ENCODE data around the gene PTPRK. TPM values are rescaled to one million over a fixed set of nuclear protein-coding genes. Genes with fewer than 3 reads are reported as not detected.

Gene PTPRK
- total RNA-seq, 2 donors from 2014 or later: 33.7 to 36.0 TPM

- ATAC-seq (ENCODE audit: insufficient number of reproducible peaks, low FRiP score, low read depth): no peak
- H3K27ac ChIP-seq: no peak overlapping the region
- H3K9me3 ChIP-seq: no peaks in the 10 kb centered on the region
- TF ChIP-seq, protein P1, sequence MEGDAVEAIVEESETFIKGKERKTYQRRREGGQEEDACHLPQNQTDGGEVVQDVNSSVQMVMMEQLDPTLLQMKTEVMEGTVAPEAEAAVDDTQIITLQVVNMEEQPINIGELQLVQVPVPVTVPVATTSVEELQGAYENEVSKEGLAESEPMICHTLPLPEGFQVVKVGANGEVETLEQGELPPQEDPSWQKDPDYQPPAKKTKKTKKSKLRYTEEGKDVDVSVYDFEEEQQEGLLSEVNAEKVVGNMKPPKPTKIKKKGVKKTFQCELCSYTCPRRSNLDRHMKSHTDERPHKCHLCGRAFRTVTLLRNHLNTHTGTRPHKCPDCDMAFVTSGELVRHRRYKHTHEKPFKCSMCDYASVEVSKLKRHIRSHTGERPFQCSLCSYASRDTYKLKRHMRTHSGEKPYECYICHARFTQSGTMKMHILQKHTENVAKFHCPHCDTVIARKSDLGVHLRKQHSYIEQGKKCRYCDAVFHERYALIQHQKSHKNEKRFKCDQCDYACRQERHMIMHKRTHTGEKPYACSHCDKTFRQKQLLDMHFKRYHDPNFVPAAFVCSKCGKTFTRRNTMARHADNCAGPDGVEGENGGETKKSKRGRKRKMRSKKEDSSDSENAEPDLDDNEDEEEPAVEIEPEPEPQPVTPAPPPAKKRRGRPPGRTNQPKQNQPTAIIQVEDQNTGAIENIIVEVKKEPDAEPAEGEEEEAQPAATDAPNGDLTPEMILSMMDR (IDR thresholded peaks at IDR 0.05): no peak
- no peak for DNase-seq (ENCODE audit: low spot score)
- no peak overlapping the region for H3K4me3 ChIP-seq
- no peaks in the 10 kb centered on the region for H3K27me3 ChIP-seq (replicated peaks; ENCODE audit: insufficient read depth)
- H3K36me3 ChIP-seq: no peaks in the 10 kb centered on the region
- no peaks in the 10 kb centered on the region for H3K4me1 ChIP-seq (ENCODE audit: control insufficient read depth in 1 of 2, low read depth in 2 of 2)
Observed at GRCh38 chr6:128200789-128201188, 319.6 kb downstream of the PTPRK start.

DNA sequence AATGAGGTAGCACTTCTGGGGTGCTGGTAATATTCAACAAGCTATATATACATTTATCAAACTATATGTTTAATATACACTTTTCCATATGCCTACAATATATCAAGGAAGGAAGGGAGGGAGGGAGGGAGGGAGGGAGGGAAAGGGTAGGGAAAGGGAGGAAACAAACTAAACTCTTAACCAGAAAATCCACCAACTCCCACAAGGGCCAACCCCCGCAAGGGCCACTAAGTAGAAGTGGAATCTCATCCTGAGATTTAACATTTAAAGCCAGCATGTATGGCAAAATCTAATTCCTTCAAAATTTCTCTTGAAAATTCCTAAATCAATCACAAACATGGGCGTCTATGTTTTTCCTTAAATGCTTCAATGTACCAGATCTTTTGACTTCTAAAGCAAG, 320.9 kb downstream of the PTPRK start:
- Histone ChIP-seq H3K27ac (no peak overlapping the region), H3K4me1 (ENCODE audit: control insufficient read depth in 1 of 2, low read depth in 2 of 2) (no peaks in the 10 kb centered on the region), H3K36me3 (no peaks in the 10 kb centered on the region), H3K4me3 (no peak overlapping the region), H3K9me3 (no peaks in the 10 kb centered on the region), H3K27me3 (replicated peaks; ENCODE audit: insufficient read depth) (no peaks in the 10 kb centered on the region)
- no peak for DNase-seq (ENCODE audit: low spot score)
- TF ChIP-seq, protein P1 (IDR thresholded peaks at IDR 0.05): no peak
- no peak for ATAC-seq (ENCODE audit: insufficient number of reproducible peaks, low FRiP score, low read depth)

DNA sequence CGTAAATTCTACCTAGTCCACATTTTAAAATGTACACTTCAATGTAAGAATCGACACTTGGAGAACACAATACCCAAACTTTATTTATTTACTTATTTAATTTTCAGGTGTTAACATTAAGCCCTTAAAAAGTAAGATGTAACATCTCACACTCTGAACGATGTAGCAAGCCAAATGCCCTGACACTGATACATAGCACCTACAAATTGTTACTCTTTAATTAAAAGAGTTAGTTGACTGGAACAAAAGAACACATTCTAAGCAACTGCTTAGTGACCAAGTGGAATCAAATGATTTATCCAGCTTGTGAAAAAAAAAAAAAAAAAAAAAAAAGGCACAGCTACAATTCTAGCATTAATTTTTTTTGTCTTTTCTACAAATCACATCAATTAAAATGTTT, 327.4 kb downstream of the PTPRK start:
- no peak overlapping the region for H3K27ac ChIP-seq
- ATAC-seq (ENCODE audit: insufficient number of reproducible peaks, low FRiP score, low read depth) (no peak), DNase-seq (ENCODE audit: low spot score) (no peak)
- H3K4me1 ChIP-seq (ENCODE audit: control insufficient read depth in 1 of 2, low read depth in 2 of 2): no peaks in the 10 kb centered on the region
- H3K4me3 ChIP-seq: no peak overlapping the region
- H3K36me3 ChIP-seq: no peaks in the 10 kb centered on the region
- TF ChIP-seq, protein P1 (IDR thresholded peaks at IDR 0.05): no peak
- no peaks in the 10 kb centered on the region for H3K27me3 ChIP-seq (replicated peaks; ENCODE audit: insufficient read depth)
- H3K9me3 ChIP-seq: no peaks in the 10 kb centered on the region

DNA sequence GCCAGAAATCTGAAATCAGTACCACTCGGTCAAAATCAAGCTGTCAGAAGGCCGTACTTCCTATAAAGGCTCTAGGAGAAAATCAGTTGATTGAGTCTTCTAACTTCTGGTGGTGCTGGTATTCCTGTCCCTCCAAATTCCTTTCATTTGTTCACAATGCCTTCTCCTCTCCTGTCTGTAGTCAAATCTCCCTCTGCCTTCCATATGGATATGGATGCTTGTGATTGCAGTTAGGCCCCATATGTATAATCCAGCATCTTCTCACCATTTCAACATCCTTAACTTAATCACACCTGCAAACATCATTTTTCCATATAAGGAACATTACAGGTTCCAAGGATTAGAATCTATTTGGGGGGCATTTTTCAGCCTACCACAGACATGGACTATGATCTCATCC, 331.7 kb downstream of the PTPRK start:
- TF ChIP-seq, protein P1 (IDR thresholded peaks at IDR 0.05): no peak
- ATAC-seq (ENCODE audit: insufficient number of reproducible peaks, low FRiP score, low read depth): no peak
- no peak overlapping the region for H3K4me3 ChIP-seq
- no peak for DNase-seq (ENCODE audit: low spot score)
- no peaks in the 10 kb centered on the region for H3K9me3 ChIP-seq
- no peak overlapping the region for H3K27ac ChIP-seq
- no peaks in the 10 kb centered on the region for H3K4me1 ChIP-seq (ENCODE audit: control insufficient read depth in 1 of 2, low read depth in 2 of 2)
- H3K27me3 ChIP-seq (replicated peaks; ENCODE audit: insufficient read depth): no peaks in the 10 kb centered on the region
- no peaks in the 10 kb centered on the region for H3K36me3 ChIP-seq

DNA sequence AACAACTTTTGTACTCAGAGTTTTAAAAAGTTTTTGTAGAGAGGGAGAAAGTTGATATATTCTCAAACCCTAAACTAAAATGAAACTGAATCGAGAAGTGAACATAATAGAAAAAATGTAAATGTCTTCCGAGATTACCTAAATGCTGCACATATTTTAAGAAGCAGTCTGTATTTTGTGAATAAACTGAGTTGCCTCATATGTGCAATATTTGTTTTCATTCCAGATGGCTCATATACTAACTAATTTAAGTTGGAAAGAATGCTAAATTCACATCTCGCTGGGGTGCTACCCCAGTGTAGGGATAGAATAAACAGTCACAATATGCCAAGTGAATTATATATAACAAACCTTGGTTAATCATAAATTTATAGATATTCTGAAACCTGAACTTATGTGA, 333.7 kb downstream of the PTPRK start:
- peak overlapping the region; percentile 5 for H3K4me3 ChIP-seq
- no peak for ATAC-seq (ENCODE audit: insufficient number of reproducible peaks, low FRiP score, low read depth)
- H3K27me3 ChIP-seq (replicated peaks; ENCODE audit: insufficient read depth): no peaks in the 10 kb centered on the region
- TF ChIP-seq, protein P1 (IDR thresholded peaks at IDR 0.05): no peak
- no peak overlapping the region for H3K27ac ChIP-seq
- H3K36me3 ChIP-seq: no peaks in the 10 kb centered on the region
- no peaks in the 10 kb centered on the region for H3K9me3 ChIP-seq
- no peaks in the 10 kb centered on the region for H3K4me1 ChIP-seq (ENCODE audit: control insufficient read depth in 1 of 2, low read depth in 2 of 2)
- DNase-seq (ENCODE audit: low spot score): no peak

All from thoracic aorta (tissue), 2 donors.